Activated naive CD4-positive, alpha-beta T cell treated with Interleukin-2 at 50 U/mL for 16 hours (primary cell): ENCODE measurements around the gene SRGAP2C.
"Not testable (repeated sequence)": the region's sequence is repeated elsewhere in the genome, so short reads cannot be mapped to it uniquely, and the experiment has no call there.

Experiments
- DNase-seq: peaks from one replicate; pipeline ENCODE4 v3.0.0-alpha.2; 2020

SRGAP2C gene

DNA sequence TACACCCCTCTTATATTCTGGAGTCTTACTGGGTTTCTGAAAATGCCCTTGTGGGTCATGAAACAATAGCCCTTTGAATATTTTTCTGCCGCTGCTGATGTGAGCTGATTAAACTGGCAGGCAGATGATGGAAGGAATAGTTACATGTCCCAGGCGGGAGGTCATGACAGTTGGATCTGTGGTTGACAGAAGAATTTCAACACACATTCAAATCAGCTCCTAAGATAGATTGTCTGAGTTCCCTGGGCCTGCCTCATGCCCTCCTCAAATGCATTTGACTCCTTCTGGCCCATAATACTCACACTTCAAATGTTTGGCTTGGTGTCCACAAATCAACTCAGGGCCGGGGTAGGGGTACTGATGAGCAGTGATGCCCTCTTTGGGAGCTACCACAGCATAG lies 161.9 kb downstream of the SRGAP2C start:
- not testable (repeated sequence) for DNase-seq

- DNase-seq = not testable (repeated sequence)
Measured at GRCh38 chr1:121347476-121347875, 162.7 kb downstream of the SRGAP2C start.

GRCh38 chr1:121348115-121348514 lies 163.3 kb downstream of the SRGAP2C start:
- DNase-seq = not testable (repeated sequence)

DNA sequence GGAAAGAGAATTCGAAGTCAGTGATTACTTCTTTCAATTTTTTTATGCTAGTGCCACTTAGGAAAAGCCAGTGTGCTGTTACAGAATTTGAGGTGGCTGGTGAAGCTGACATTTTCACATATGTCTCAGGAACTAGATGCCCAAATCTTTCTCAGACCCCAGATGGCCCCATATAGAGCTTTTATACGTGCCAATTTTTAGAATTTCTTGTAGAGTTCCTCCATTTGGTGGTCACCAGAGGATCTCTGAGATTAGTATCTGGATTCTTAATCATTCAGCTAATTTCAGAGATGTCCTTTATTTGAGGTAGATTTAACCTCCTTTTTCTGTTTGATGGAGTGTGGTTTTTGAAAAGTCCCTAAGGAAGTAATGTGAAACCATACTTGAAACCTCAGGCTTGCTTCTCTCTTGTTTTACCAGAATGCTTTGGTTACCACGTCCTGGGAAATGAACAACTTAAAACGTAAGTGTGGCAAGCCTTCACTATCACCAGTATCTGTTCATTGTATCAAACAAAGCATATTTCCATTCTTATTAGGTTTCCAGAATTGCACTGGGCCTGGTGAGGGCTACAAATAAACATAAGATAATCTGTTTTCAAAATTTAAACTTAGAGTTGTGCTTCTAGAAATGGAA lies 164.7 kb downstream of the SRGAP2C start:
- not testable (repeated sequence) for DNase-seq

- DNase-seq = not testable (repeated sequence)
Measured at GRCh38 chr1:121355711-121356420, 171.1 kb downstream of the SRGAP2C start.

GRCh38 chr1:121356819-121357218 lies 172.0 kb downstream of the SRGAP2C start:
- not testable (repeated sequence) for DNase-seq

GRCh38 chr1:121360531-121360930 lies 175.8 kb downstream of the SRGAP2C start:
- DNase-seq = not testable (repeated sequence)

GRCh38 chr1:121361451-121362233 lies 176.9 kb downstream of the SRGAP2C start:
- not testable (repeated sequence) for DNase-seq

- DNase-seq = peak; percentile 9
Measured at GRCh38 chr1:121362234-121362883, 177.6 kb downstream of the SRGAP2C start.

DNA sequence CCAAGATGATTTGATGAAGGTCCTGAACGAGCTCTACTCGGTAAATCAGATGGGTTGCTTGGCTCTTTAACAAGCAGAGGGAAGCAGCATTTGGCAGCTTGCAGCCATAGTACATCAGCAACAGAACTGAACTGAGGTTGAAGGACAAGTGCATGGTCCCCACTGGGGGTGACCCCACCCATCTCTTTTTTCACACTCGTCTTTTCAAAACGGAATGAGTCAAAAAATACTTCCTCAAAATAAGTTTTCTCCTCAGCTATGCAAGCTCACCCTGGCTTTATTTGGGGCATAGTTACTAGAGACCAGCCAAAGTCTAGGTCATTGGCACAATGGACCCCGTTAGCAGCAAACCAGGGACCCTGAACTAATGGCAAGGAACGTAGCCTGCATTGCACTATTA lies 180.5 kb downstream of the SRGAP2C start:
- not testable (repeated sequence) for DNase-seq

DNA sequence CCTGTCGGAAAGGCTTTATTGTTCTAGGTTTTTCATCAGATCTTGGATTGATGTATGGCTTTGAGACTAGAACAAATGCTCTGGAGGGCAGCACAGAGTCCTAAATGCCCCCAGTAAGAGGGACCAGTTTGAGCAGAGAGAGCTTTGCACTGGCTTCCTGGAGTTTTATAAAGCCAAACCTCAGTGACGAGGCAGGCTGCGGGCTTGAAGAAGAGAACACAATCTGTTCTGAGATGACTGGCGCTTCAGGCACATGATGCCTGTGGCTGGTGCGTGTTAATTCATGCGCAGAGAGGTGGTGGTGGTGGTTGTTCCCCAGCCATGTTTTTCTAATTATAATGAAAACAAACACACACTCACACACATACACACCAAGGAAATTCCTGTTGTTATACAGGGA lies 180.9 kb downstream of the SRGAP2C start:
- DNase-seq = peak; percentile 60

- not testable (repeated sequence) for DNase-seq
Measured at GRCh38 chr1:121366171-121366570, 181.4 kb downstream of the SRGAP2C start.

- DNase-seq = not testable (repeated sequence)
Measured at GRCh38 chr1:121368910-121369309, 184.1 kb downstream of the SRGAP2C start.

DNA sequence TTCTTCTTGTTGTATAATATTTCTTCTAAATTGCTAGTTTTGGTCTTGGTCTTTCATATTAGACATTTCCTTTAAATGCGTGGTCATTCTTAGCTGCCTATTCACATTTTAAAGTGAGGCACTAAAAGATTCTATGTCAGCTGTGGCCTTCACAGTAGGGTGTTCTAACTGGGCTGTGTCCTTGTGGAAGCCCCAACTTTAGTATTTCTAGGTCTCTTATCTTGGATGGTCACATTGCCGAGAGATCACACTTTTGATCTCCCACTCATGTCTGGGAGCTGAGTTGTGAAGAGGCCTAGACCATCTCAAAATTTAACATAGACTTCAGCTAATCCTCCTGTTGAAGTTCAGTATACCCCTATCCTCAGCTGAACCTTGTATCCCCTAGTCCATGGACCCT lies 185.2 kb downstream of the SRGAP2C start:
- not testable (repeated sequence) for DNase-seq

DNA sequence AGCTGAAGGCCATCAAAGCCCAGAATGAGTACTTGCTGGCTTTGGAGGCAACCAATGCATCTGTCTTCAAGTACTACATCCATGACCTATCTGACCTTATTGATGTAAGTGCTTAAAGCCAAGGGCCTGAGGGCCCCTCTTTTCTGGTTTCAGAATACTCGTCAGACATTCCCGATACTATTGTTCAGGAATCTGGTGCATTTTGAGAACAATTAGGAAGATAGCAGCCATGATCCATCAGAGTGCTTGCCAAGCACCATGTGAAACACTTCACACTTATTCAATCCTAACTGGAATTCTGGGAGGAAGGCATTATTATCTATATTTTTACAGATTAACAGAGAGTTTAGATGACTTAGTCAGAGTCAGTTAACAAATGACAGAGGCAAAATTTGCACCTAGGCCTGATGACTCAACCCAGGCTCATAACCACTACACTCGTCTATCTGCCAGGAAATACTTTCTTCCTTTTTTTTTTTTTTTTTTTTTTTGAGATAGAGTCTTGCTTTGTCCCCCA lies 190.1 kb downstream of the SRGAP2C start:
- DNase-seq = not testable (repeated sequence)

DNA sequence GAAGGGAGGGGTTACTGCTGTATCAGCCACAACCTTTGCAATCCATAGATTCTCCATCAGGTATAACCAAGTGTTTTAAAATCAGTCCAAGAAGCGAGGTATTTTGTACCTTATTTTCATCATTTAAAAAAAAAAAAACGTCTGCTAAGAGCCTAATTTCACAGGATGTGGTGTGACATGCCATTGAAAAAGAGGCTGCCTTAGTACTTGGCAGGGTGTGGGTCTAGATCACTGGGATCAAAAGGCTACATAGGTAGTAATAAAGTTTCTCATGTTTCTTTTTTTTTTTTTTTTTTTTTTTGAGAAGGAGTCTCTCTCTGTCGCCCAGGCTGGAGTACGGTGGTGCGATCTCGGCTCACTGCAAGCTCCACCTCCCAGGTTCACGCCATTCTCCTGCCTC lies 192.2 kb downstream of the SRGAP2C start:
- not testable (repeated sequence) for DNase-seq

GRCh38 chr1:121378757-121379156 lies 194.0 kb downstream of the SRGAP2C start:
- DNase-seq = not testable (repeated sequence)

DNA sequence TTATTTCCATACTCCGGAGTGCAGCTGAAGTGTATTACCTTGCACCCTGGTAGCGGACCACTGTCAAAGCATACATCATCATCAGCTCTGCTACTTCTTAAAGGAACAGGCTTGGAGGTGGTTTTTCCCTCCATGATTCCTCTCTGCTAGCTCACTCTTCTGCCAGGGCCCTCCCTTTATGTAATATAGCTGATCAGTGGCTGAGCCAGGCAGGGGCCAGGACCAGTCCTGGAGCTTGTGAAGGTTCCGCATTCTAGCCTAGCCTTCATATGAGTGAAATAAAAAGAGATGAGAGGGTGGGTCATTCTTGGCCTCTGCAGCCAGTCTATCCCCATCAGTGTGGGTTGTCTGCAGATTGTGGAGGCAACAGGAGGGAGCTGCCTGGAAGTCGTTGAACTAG lies 200.0 kb downstream of the SRGAP2C start:
- not testable (repeated sequence) for DNase-seq

DNA sequence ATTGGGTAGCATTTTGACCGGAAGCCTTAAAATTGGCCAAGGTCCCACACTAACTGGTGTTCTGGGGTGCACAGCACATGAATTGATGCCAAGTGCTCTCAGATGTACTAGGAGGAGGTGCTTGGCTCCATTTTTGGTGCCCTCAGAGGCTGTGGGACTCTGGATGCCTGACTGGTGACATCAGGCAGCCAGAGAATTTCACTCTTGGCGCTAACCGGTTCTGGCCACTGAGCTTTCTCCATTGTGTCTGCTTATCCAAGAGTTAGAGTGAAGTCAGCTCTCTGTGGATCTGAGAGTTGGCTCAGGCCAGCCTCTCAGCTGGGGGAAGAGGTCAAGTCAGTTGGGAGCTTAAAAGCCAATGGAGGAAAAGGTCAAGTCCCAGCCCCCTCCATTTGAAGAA lies 200.4 kb downstream of the SRGAP2C start:
- DNase-seq = not testable (repeated sequence)

GRCh38 chr1:121385563-121386288 lies 201.0 kb downstream of the SRGAP2C start:
- not testable (repeated sequence) for DNase-seq

DNA sequence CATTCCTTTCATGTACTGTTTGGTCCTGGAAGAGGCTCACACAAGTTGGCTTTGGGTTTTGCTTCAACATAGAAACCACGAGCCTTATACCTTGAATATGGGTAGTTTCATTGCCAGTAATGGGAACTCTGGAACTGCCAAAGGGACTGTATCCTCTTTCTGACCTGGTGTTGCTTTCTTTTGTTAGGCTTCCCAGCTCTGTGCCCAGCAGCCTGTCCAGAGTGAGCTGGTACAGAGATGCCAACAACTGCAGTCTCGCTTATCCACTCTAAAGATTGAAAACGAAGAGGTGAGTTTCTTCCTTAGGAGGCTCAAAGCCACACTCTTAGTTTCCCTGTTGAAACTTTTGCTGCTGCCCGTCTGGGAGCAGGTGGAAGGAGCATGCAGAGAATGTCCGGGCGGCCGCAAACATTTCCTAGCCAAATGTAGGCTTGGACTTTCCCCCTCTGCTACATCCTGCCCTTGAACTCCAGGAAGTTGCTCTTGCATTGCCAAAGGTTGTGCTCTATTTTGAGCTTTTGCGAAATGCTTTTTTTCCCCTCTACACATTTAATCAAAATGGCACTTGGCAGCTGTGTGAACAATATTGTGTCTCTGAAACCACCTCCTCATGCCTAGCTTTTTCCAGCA lies 201.7 kb downstream of the SRGAP2C start:
- DNase-seq = not testable (repeated sequence)
